Neural progenitor cell (in vitro differentiated cells): Measurements from ENCODE around the gene NDUFAF8. TPM values are rescaled to one million over a fixed set of nuclear protein-coding genes. Genes with fewer than 3 reads are reported as not detected.

Experiments used
- DNase-seq: peaks from one replicate; pipeline ENCODE4 v3.0.0-alpha.2; 2016; ENCODE audit warnings: low spot score
- H2AFZ ChIP-seq: fragments of 200-600 bp; sonication (generic); replicated peaks from 2 replicates; pipeline ENCODE4 v1.6.1; 2016; ENCODE audit warnings: antibody characterized with exemption
- H3F3A ChIP-seq: fragments of 200-600 bp; sonication (generic); 2 replicates; pipeline ENCODE4 v1.6.1; 2016; ENCODE audit warnings: antibody characterized with exemption, low read depth
- H3K27ac ChIP-seq: fragments of 200-600 bp; sonication (generic); 2 replicates; pipeline ENCODE4 v1.5.1; 2016; ENCODE audit warnings: mild to moderate bottlenecking
- H3K27me3 ChIP-seq: fragments of 200-600 bp; sonication (generic); 2 replicates; pipeline ENCODE4 v1.6.1; 2016; ENCODE audit warnings: mild to moderate bottlenecking, moderate library complexity
- H3K36me3 ChIP-seq: fragments of 200-600 bp; sonication (generic); 2 replicates; pipeline ENCODE4 v1.5.1; 2016
- H3K4me1 ChIP-seq: fragments of 200-600 bp; sonication (generic); 2 replicates; pipeline ENCODE4 v1.6.1; 2016; ENCODE audit warnings: mixed run types
- H3K4me2 ChIP-seq: fragments of 200-600 bp; sonication (generic); 2 replicates; pipeline ENCODE4 v1.6.1; 2016
- H3K4me3 ChIP-seq: fragments of 200-600 bp; sonication (generic); 2 replicates; pipeline ENCODE4 v1.5.1; 2016
- H3K79me2 ChIP-seq: fragments of 200-600 bp; sonication (generic); 2 replicates; pipeline ENCODE4 v1.6.1; 2016; ENCODE audit warnings: low read depth
- H3K9ac ChIP-seq: fragments of 200-600 bp; sonication (generic); 2 replicates; pipeline ENCODE4 v1.6.1; 2016
- H3K9me3 ChIP-seq: fragments of 200-600 bp; sonication (generic); 2 replicates; pipeline ENCODE4 v1.5.1; 2016; ENCODE audit warnings: low read depth
- H4K20me1 ChIP-seq: fragments of 200-600 bp; sonication (generic); 2 replicates; pipeline ENCODE4 v1.6.1; 2016; ENCODE audit warnings: low read depth
- H3K27ac Mint-ChIP-seq: 3 replicates; pipeline ENCODE4 v1.8.0; 2021; ENCODE audit warnings: mixed read lengths
- H3K27me3 Mint-ChIP-seq: 2 replicates; pipeline ENCODE4 v1.8.0; 2022; ENCODE audit warnings: low read depth, mild to moderate bottlenecking, inconsistent platforms, moderate library complexity, mixed read lengths; ENCODE audit not compliant: insufficient read depth
- H3K36me3 Mint-ChIP-seq: 3 replicates; pipeline ENCODE4 v1.8.0; 2021; ENCODE audit warnings: mixed read lengths
- H3K4me1 Mint-ChIP-seq: 3 replicates; pipeline ENCODE4 v1.8.0; 2021; ENCODE audit warnings: mixed read lengths
- H3K4me3 Mint-ChIP-seq: 3 replicates; pipeline ENCODE4 v1.8.0; 2021; ENCODE audit warnings: mild to moderate bottlenecking, moderate library complexity, mixed read lengths
- H3K9me3 Mint-ChIP-seq: 3 replicates; pipeline ENCODE4 v1.8.0; 2020; ENCODE audit warnings: mixed read lengths
- EZH2 ChIP-seq: fragments of 200-600 bp; sonication (generic); IDR thresholded peaks from 2 replicates; pipeline ENCODE4 v1.6.1; 2017; ENCODE audit warnings: antibody characterized with exemption, mild to moderate bottlenecking, moderate library complexity
- EZH2phosphoT487 ChIP-seq: fragments of 200-600 bp; sonication (generic); IDR thresholded peaks from 2 replicates; pipeline ENCODE4 v1.6.1; 2017; ENCODE audit warnings: antibody characterized with exemption
- total RNA-seq: library from RNA; depleted of rRNA; stranded (reverse); fragments of >200 nt; gene quantifications from 2 replicates; pipeline ENCODE4 v1.2.3, GENCODE V29; 2015; ENCODE audit warnings: low replicate concordance
- TF ChIP-seq, protein P1 (sequence below): fragments of 200-600 bp; sonication (generic); IDR thresholded peaks from 2 replicates; pipeline ENCODE4 v1.5.1; 2017; ENCODE audit warnings: antibody characterized with exemption, mild to moderate bottlenecking

Gene NDUFAF8
- total RNA-seq, 1 donor from 2014 or later, result 34.7 TPM

DNA sequence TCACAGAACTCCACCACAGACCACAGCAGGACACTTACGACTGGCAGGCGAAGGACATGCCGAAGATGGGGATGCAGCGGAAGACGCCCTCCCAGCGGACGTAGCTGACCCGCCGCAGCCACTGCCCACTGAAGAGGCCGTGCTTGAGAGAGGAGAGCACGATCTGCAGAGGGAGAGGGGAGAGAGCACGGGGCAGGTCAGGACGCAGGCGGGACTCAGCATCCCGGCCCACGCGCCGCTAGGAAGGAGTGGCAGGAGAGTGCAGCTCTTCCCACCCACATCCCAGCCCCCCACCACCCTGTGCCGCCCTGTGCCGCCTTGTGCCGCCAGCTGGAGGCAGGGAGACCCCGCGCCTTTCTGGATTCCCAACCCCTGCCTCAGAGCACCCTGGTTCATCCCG is 41.5 kb downstream of the NDUFAF8 start:
- no peak overlapping the region for H3K27ac ChIP-seq

DNA sequence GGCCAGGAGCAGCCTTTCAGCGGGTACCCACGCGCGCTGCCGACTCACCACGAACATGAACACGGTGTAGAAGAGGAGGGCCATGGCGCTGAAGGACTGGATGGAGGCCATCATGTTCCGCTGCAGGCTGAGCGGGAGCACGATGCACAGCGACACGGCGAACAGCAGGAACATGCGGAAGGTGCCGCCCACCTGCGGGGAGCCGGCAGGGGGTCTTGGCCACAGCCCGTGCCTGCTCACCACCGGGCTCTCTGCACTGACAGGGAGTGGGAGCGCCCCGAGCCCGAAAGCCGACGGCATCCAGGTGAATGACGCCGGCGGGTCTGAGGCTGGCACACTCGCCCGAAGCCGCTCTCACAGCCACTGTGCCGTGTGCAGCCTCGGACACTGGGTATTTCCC is 43.0 kb downstream of the NDUFAF8 start:
- no peak overlapping the region for H3K27ac Mint-ChIP-seq

More for the DNA sequence above, 41.5 kb downstream of the NDUFAF8 start:
- Histone ChIP-seq H3K9ac (no peak overlapping the region), H4K20me1 (peaks cover 8% of the 10 kb centered on the region), H2AFZ (no peak overlapping the region), H3F3A (no peaks in the 10 kb centered on the region), H3K4me3 (no peak overlapping the region), H3K4me2 (no peak overlapping the region), H3K36me3 (no peaks in the 10 kb centered on the region), H3K9me3 (no peaks in the 10 kb centered on the region), H3K4me1 (peaks cover 11% of the 10 kb centered on the region), H3K79me2 (peaks cover 7% of the 10 kb centered on the region), H3K27me3 (no peaks in the 10 kb centered on the region)
- DNase-seq, result no peak
- Mint-ChIP-seq H3K4me3 (no peak overlapping the region), H3K27ac (no peak overlapping the region), H3K4me1 (peaks cover 7% of the 10 kb centered on the region), H3K27me3 (peaks cover 4% of the 10 kb centered on the region), H3K9me3 (no peaks in the 10 kb centered on the region), H3K36me3 (peaks cover 6% of the 10 kb centered on the region)
- TF ChIP-seq, protein P1, sequence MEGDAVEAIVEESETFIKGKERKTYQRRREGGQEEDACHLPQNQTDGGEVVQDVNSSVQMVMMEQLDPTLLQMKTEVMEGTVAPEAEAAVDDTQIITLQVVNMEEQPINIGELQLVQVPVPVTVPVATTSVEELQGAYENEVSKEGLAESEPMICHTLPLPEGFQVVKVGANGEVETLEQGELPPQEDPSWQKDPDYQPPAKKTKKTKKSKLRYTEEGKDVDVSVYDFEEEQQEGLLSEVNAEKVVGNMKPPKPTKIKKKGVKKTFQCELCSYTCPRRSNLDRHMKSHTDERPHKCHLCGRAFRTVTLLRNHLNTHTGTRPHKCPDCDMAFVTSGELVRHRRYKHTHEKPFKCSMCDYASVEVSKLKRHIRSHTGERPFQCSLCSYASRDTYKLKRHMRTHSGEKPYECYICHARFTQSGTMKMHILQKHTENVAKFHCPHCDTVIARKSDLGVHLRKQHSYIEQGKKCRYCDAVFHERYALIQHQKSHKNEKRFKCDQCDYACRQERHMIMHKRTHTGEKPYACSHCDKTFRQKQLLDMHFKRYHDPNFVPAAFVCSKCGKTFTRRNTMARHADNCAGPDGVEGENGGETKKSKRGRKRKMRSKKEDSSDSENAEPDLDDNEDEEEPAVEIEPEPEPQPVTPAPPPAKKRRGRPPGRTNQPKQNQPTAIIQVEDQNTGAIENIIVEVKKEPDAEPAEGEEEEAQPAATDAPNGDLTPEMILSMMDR, result no peak
- TF ChIP-seq EZH2phosphoT487, result no peak
- no peak for TF ChIP-seq EZH2

DNA sequence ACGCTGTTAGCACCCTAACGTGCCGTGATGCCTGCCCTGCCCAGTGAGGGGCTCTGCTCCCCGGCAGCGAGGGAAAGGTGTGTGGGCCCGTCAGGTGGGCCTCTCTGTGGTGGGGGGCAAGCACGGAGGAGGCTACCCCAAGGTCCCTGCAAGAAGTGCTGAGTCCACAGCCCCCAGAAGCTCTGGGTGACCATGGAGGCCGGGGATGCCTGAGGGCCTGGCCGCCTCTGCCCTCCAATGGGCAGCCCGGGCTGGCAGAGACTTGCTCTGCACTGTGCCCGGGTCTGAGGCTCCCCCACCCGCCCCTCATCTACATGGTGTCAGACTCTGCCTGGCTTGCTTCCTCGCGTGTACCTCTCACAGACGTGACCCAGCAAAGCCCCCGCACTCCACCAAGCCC is 43.8 kb downstream of the NDUFAF8 start:
- no peaks in the 10 kb centered on the region for H3F3A ChIP-seq
- Mint-ChIP-seq H3K4me1 (peaks cover 13% of the 10 kb centered on the region), H3K9me3 (no peaks in the 10 kb centered on the region), H3K36me3 (peaks cover 4% of the 10 kb centered on the region), H3K4me3 (no peak overlapping the region), H3K27ac (no peak overlapping the region), H3K27me3 (peaks cover 2% of the 10 kb centered on the region)
- no peak overlapping the region for H3K4me2 ChIP-seq
- H3K27me3 ChIP-seq, result no peaks in the 10 kb centered on the region
- H3K27ac ChIP-seq, result no peak overlapping the region
- no peaks in the 10 kb centered on the region for H3K36me3 ChIP-seq
- H3K4me3 ChIP-seq, result no peak overlapping the region
- DNase-seq, result no peak
- peaks cover 14% of the 10 kb centered on the region for H4K20me1 ChIP-seq
- no peak overlapping the region for H2AFZ ChIP-seq
- TF ChIP-seq, protein P1, result no peak
- TF ChIP-seq EZH2, result no peak
- no peak for TF ChIP-seq EZH2phosphoT487
- peaks cover 7% of the 10 kb centered on the region for H3K79me2 ChIP-seq
- no peak overlapping the region for H3K9ac ChIP-seq
- H3K9me3 ChIP-seq, result no peaks in the 10 kb centered on the region
- H3K4me1 ChIP-seq, result peaks cover 12% of the 10 kb centered on the region

More for the DNA sequence above, 43.0 kb downstream of the NDUFAF8 start:
- Histone ChIP-seq H3K4me1 (peaks cover 12% of the 10 kb centered on the region), H4K20me1 (peaks cover 14% of the 10 kb centered on the region), H3K9me3 (no peaks in the 10 kb centered on the region), H3F3A (no peaks in the 10 kb centered on the region), H3K9ac (no peak overlapping the region), H2AFZ (no peak overlapping the region), H3K36me3 (no peaks in the 10 kb centered on the region), H3K27me3 (no peaks in the 10 kb centered on the region), H3K4me2 (no peak overlapping the region), H3K27ac (no peak overlapping the region), H3K79me2 (peaks cover 7% of the 10 kb centered on the region), H3K4me3 (no peak overlapping the region)
- Mint-ChIP-seq H3K4me3 (no peak overlapping the region), H3K4me1 (peaks cover 13% of the 10 kb centered on the region), H3K9me3 (no peaks in the 10 kb centered on the region), H3K36me3 (peaks cover 4% of the 10 kb centered on the region), H3K27me3 (peaks cover 2% of the 10 kb centered on the region)
- no peak for DNase-seq
- TF ChIP-seq, protein P1, result no peak
- no peak for TF ChIP-seq EZH2phosphoT487
- no peak for TF ChIP-seq EZH2
